ENCODE data around the gene ARHGAP30. TPM values are rescaled to one million over a fixed set of nuclear protein-coding genes. Genes with fewer than 3 reads are reported as not detected.
"Not testable (repeated sequence)": the region's sequence is repeated elsewhere in the genome, so short reads cannot be mapped to it uniquely, and the experiment has no call there.

Gene ARHGAP30
- total RNA-seq, 1 donor from 2014 or later = 63.7 TPM

- Histone ChIP-seq H3K4me1 (peaks cover 17% of the 10 kb centered on the region), H3K9me3 (no peaks in the 10 kb centered on the region), H3K36me3 (no peaks in the 10 kb centered on the region), H3K4me3 (peak overlapping the region; percentile 59), H3K27ac (peak overlapping the region; percentile 90), H3K27me3 (ENCODE audit: low read depth) (no peaks in the 10 kb centered on the region)
- DNase-seq = peak; percentile 88
- peak; percentile 82 to 88 for ATAC-seq
- intact Hi-C loops (cut with DNase I) = no loop called here
- no peak for TF ChIP-seq CTCF (IDR thresholded peaks at IDR 0.05)
Observed at GRCh38 chr1:161068306-161069234, 1.1 kb downstream of the ARHGAP30 start.

- no peaks in the 10 kb centered on the region for H3K9me3 ChIP-seq
- intact Hi-C loops (cut with DNase I) = no loop called here
- peaks cover 17% of the 10 kb centered on the region for H3K4me1 ChIP-seq
- no peak overlapping the region for H3K27ac ChIP-seq
- no peaks in the 10 kb centered on the region for H3K27me3 ChIP-seq (ENCODE audit: low read depth)
- DNase-seq (no peak), ATAC-seq (no peak)
- no peak for TF ChIP-seq CTCF (IDR thresholded peaks at IDR 0.05)
- no peak overlapping the region for H3K4me3 ChIP-seq
- no peaks in the 10 kb centered on the region for H3K36me3 ChIP-seq
Observed at GRCh38 chr1:161066694-161067093, 3.0 kb downstream of the ARHGAP30 start.

- peaks cover 17% of the 10 kb centered on the region for H3K4me1 ChIP-seq
- ATAC-seq, H3K27ac ChIP-seq: not testable (repeated sequence)
Observed at GRCh38 chr1:161065681-161066080, 4.0 kb downstream of the ARHGAP30 start.

GRCh38 chr1:161063936-161064335, 5.8 kb downstream of the ARHGAP30 start:
- H3K9me3 ChIP-seq; H3K4me3 ChIP-seq; H3K27me3 ChIP-seq (ENCODE audit: low read depth); H3K36me3 ChIP-seq; H3K27ac ChIP-seq; intact Hi-C loops (cut with DNase I); ATAC-seq; DNase-seq: not testable (repeated sequence)
- H3K4me1 ChIP-seq = peaks cover 17% of the 10 kb centered on the region

More at GRCh38 chr1:161065681-161066080, 4.0 kb downstream of the ARHGAP30 start:
- H3K36me3 ChIP-seq; H3K27me3 ChIP-seq (ENCODE audit: low read depth); DNase-seq; H3K9me3 ChIP-seq; intact Hi-C loops (cut with DNase I); H3K4me3 ChIP-seq: not testable (repeated sequence)

- no peak overlapping the region for H3K27ac ChIP-seq
- ATAC-seq (no peak), DNase-seq (no peak)
- peaks cover 5% of the 10 kb centered on the region for H3K4me1 ChIP-seq
- H3K9me3 ChIP-seq = no peaks in the 10 kb centered on the region
- H3K4me3 ChIP-seq = no peak overlapping the region
- TF ChIP-seq CTCF (IDR thresholded peaks at IDR 0.05) = no peak
- H3K27me3 ChIP-seq (ENCODE audit: low read depth) = no peaks in the 10 kb centered on the region
- intact Hi-C loops (cut with DNase I) = no loop called here
- H3K36me3 ChIP-seq = peaks cover 15% of the 10 kb centered on the region
Observed at GRCh38 chr1:161061419-161061818, 8.3 kb downstream of the ARHGAP30 start.

GRCh38 chr1:161059293-161059692, 10.4 kb downstream of the ARHGAP30 start:
- H3K4me3 ChIP-seq = no peak overlapping the region
- no peak for TF ChIP-seq CTCF (IDR thresholded peaks at IDR 0.05)
- H3K27me3 ChIP-seq (ENCODE audit: low read depth) = no peaks in the 10 kb centered on the region
- ATAC-seq = no peak
- no peak overlapping the region for H3K27ac ChIP-seq
- intact Hi-C loops (cut with DNase I) = no loop called here
- no peaks in the 10 kb centered on the region for H3K4me1 ChIP-seq
- H3K9me3 ChIP-seq = no peaks in the 10 kb centered on the region
- H3K36me3 ChIP-seq = peaks cover 31% of the 10 kb centered on the region
- no peak for DNase-seq

Measured in lower lobe of right lung (tissue), 2 donors.